Keratinocyte (primary cell): ENCODE results near the gene RASAL2. TPM values are rescaled to one million over a fixed set of nuclear protein-coding genes. Genes with fewer than 3 reads are reported as not detected.

Experiments
- DNase-seq: peaks from one replicate; pipeline ENCODE4 v3.0.0-alpha.2; 2011; ENCODE audit warnings: low read depth, missing footprints, low spot score
- FAIRE-seq: peaks from 2 replicates; lab custom pipeline; 2011; peaks lifted over from hg19 to GRCh38; lab: Jason Lieb, UNC
- H2AFZ ChIP-seq: 2 replicates; pipeline ENCODE4 v1.6.0; 2012; ENCODE audit warnings: low read length, control low read depth, inconsistent platforms; ENCODE audit not compliant: control insufficient read depth
- H3K27ac ChIP-seq: 2 replicates; pipeline ENCODE4 v1.5.1; 2011; ENCODE audit warnings: low read length; ENCODE audit not compliant: control insufficient read depth, insufficient read depth
- H3K27me3 ChIP-seq: 3 replicates; pipeline ENCODE4 v1.6.0; 2011; ENCODE audit warnings: low read length; ENCODE audit not compliant: control insufficient read depth, insufficient read depth; ENCODE audit errors: extremely low read depth
- H3K36me3 ChIP-seq, 2 experiments: 2 replicates in 1 of 2; 3 replicates in 1 of 2; pipeline ENCODE4 v1.5.1; 2011; ENCODE audit warnings: low read length in 2 of 2, mild to moderate bottlenecking in 1 of 2; ENCODE audit not compliant: control insufficient read depth in 2 of 2, insufficient read depth in 2 of 2; ENCODE audit errors: extremely low read depth in 1 of 2
- H3K4me1 ChIP-seq: 3 replicates; pipeline ENCODE4 v1.5.1; 2011; ENCODE audit warnings: low read length; ENCODE audit not compliant: control insufficient read depth, insufficient read depth; ENCODE audit errors: extremely low read depth
- H3K4me2 ChIP-seq: 3 replicates; pipeline ENCODE4 v1.6.0; 2011; ENCODE audit warnings: low read depth, low read length; ENCODE audit not compliant: control insufficient read depth, insufficient read depth; ENCODE audit errors: extremely low read depth
- H3K4me3 ChIP-seq, 3 experiments: fragments of 200-600 bp in 1 of 3; sonication (generic) in 1 of 3; 2 replicates in 2 of 3; 3 replicates in 1 of 3; pipeline ENCODE4 v1.5.1; 2011 to 2016; ENCODE audit warnings: low read length in 3 of 3, mild to moderate bottlenecking in 3 of 3, control low read depth in 2 of 3, inconsistent platforms in 1 of 3, low read depth in 1 of 3, mixed read lengths in 1 of 3, mixed run types in 1 of 3, moderate library complexity in 1 of 3; ENCODE audit not compliant: control insufficient read depth in 2 of 3, insufficient read depth in 2 of 3; ENCODE audit errors: extremely low read depth in 1 of 3
- H3K79me2 ChIP-seq: 2 replicates; pipeline ENCODE4 v1.6.0; 2012; ENCODE audit warnings: low read length; ENCODE audit not compliant: control insufficient read depth, insufficient read depth
- H3K9ac ChIP-seq: 3 replicates; pipeline ENCODE4 v1.6.0; 2011; ENCODE audit warnings: low read length; ENCODE audit not compliant: control insufficient read depth, insufficient read depth; ENCODE audit errors: extremely low read depth
- H3K9me1 ChIP-seq: 3 replicates; pipeline ENCODE4 v1.6.0; 2011; ENCODE audit warnings: low read length; ENCODE audit not compliant: control insufficient read depth, insufficient read depth; ENCODE audit errors: extremely low read depth
- H3K9me3 ChIP-seq: 2 replicates; pipeline ENCODE4 v1.5.1; 2012; ENCODE audit warnings: low read depth, low read length; ENCODE audit not compliant: control insufficient read depth
- H4K20me1 ChIP-seq: 3 replicates; pipeline ENCODE4 v1.6.0; 2011; ENCODE audit warnings: low read length; ENCODE audit not compliant: control insufficient read depth, insufficient read depth; ENCODE audit errors: extremely low read depth
- EZH2 ChIP-seq: IDR thresholded peaks from one replicate; pipeline ENCODE4 v1.6.1; 2012; ENCODE audit warnings: inconsistent platforms, mild to moderate bottlenecking, low read length, moderate library complexity
- dilution Hi-C: fragments of 300-500 bp; cut with MboI; formaldehyde crosslinking; loops from one replicate; pipeline ENCODE4 v1.7.0; 2020; ENCODE audit warnings: low sequenced_read_pairs; ENCODE audit not compliant: extremely low pct_ligation_motif_present
- polyA plus RNA-seq, 5 experiments: library from polyadenylated mRNA; depleted of rRNA in 3 of 5; stranded (reverse) in 3 of 5; stranded (forward) in 1 of 5; unstranded in 1 of 5; fragments of >200 nt; gene quantifications; 1 replicate in 1 of 5; 2 replicates in 3 of 5; 3 replicates in 1 of 5; pipeline versions ENCODE4 v1.2.1 to v1.2.3, GENCODE V29; 2011 to 2012; ENCODE audit warnings: missing spikeins in 2 of 5, low read depth in 1 of 5, low replicate concordance in 1 of 5
- TF ChIP-seq, protein P1 (sequence below), 3 experiments: IDR thresholded peaks in 1 of 3; conservative IDR thresholded peaks in 1 of 3; optimal IDR thresholded peaks in 1 of 3; 2 replicates in 2 of 3; 3 replicates in 1 of 3; pipeline versions ENCODE3 to v1.5.1; 2011; ENCODE audit warnings: low read length in 3 of 3, mild to moderate bottlenecking in 3 of 3, moderate library complexity in 2 of 3, control low read depth in 1 of 3, inconsistent platforms in 1 of 3; ENCODE audit not compliant: insufficient read depth in 2 of 3; ENCODE audit errors: extremely low read depth in 1 of 3

RASAL2 gene
- polyA plus RNA-seq, 1 donor (not counting 4 experiments of a cell fraction or from before 2014, with no cell fraction given) = 27.2 TPM

DNA sequence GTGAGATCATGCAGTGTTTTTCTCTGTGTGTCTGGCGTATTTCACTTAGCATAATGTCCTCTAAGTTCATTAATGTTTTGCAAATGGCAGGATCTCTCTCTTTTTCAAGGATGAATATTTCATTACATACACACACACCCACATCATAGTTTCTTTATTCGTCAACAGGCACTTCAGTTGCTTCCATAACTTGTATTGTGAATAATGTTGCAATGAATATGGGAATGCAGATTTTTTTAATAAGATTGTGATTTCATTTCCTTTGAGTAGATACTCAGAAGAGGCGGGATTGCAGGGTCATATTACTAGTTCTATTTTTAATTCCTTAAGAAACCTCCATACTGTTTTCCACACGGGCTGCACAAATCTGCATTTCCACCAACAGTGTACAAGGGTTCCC is 268.8 kb downstream of the RASAL2 start:
- no peak overlapping the region for H3K4me2 ChIP-seq
- H3K4me1 ChIP-seq = peaks cover 17% of the 10 kb centered on the region
- dilution Hi-C loops = no loop called here
- no peak overlapping the region for H2AFZ ChIP-seq
- no peak for DNase-seq
- H3K4me3 ChIP-seq = no peak overlapping the region
- no peaks in the 10 kb centered on the region for H3K9me3 ChIP-seq
- no peak overlapping the region for H3K9ac ChIP-seq
- H3K36me3 ChIP-seq = no peaks in the 10 kb centered on the region
- H3K79me2 ChIP-seq = peaks cover 38% of the 10 kb centered on the region
- TF ChIP-seq, protein P1, sequence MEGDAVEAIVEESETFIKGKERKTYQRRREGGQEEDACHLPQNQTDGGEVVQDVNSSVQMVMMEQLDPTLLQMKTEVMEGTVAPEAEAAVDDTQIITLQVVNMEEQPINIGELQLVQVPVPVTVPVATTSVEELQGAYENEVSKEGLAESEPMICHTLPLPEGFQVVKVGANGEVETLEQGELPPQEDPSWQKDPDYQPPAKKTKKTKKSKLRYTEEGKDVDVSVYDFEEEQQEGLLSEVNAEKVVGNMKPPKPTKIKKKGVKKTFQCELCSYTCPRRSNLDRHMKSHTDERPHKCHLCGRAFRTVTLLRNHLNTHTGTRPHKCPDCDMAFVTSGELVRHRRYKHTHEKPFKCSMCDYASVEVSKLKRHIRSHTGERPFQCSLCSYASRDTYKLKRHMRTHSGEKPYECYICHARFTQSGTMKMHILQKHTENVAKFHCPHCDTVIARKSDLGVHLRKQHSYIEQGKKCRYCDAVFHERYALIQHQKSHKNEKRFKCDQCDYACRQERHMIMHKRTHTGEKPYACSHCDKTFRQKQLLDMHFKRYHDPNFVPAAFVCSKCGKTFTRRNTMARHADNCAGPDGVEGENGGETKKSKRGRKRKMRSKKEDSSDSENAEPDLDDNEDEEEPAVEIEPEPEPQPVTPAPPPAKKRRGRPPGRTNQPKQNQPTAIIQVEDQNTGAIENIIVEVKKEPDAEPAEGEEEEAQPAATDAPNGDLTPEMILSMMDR (optimal IDR thresholded peaks at IDR 0.05 in 1 of 3, IDR thresholded peaks at IDR 0.05 in 1 of 3, conservative IDR thresholded peaks at IDR 0.05 in 1 of 3; ENCODE audit: extremely low read depth in 1 of 3, insufficient read depth in 2 of 3, low read length in 3 of 3) = no peak
- TF ChIP-seq EZH2 = no peak
- no peak overlapping the region for H3K27ac ChIP-seq
- H4K20me1 ChIP-seq = no peaks in the 10 kb centered on the region
- H3K9me1 ChIP-seq = no peaks in the 10 kb centered on the region
- FAIRE-seq = peak; percentile 49
- no peaks in the 10 kb centered on the region for H3K27me3 ChIP-seq

DNA sequence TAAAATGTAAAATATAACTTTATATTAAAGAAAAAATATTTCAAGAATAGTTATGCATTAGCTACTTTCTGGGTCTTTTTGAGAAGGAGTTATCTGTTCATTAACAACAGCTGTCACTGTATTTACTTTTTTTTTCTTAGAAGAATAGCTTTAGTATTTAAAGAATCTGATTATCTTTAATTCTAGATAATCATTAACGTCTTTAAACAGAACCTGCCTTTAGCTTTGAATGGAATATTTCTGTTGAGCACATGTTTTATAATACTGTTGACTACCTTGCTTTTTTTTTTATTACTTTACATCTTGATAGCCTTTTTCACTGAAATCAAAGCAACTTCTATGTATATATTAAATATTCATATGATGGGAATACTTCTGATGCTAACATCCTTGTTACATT is 270.9 kb downstream of the RASAL2 start:
- Histone ChIP-seq H3K4me1 (peaks cover 14% of the 10 kb centered on the region), H3K4me2 (no peak overlapping the region), H2AFZ (no peak overlapping the region), H3K9me1 (no peaks in the 10 kb centered on the region), H3K36me3 (no peaks in the 10 kb centered on the region), H4K20me1 (no peaks in the 10 kb centered on the region), H3K9me3 (no peaks in the 10 kb centered on the region), H3K4me3 (no peak overlapping the region), H3K27me3 (no peaks in the 10 kb centered on the region), H3K9ac (no peak overlapping the region), H3K79me2 (peaks cover 30% of the 10 kb centered on the region), H3K27ac (no peak overlapping the region)
- FAIRE-seq (no peak), DNase-seq (no peak)
- TF ChIP-seq, protein P1 (optimal IDR thresholded peaks at IDR 0.05 in 1 of 3, IDR thresholded peaks at IDR 0.05 in 1 of 3, conservative IDR thresholded peaks at IDR 0.05 in 1 of 3; ENCODE audit: extremely low read depth in 1 of 3, insufficient read depth in 2 of 3, low read length in 3 of 3) = no peak
- no peak for TF ChIP-seq EZH2
- dilution Hi-C loops = no loop called here
